H9 (cell line): ENCODE results near the gene GPS1. TPM values are rescaled to one million over a fixed set of nuclear protein-coding genes. Genes with fewer than 3 reads are reported as not detected.

Experiments
- DNase-seq: peaks from one replicate; pipeline ENCODE4 v3.0.0-alpha.2; 2017
- H2AFZ ChIP-seq: one replicate; pipeline ENCODE4 v1.6.1; 2013; ENCODE audit warnings: mild to moderate bottlenecking, low read length, control low read depth, moderate library complexity
- H2AK5ac ChIP-seq: 2 replicates; pipeline ENCODE4 v1.6.1; 2013; ENCODE audit warnings: low read length, control low read depth, mixed read lengths; ENCODE audit not compliant: insufficient read length
- H2BK120ac ChIP-seq: one replicate; pipeline ENCODE4 v1.6.1; 2013; ENCODE audit warnings: low read depth, mild to moderate bottlenecking, low read length, control low read depth, inconsistent platforms; ENCODE audit not compliant: poor library complexity, severe bottlenecking
- H2BK12ac ChIP-seq: 2 replicates; pipeline ENCODE4 v1.6.1; 2013; ENCODE audit warnings: low read length, control low read depth, mixed read lengths, low read depth; ENCODE audit not compliant: insufficient read length
- H2BK15ac ChIP-seq: 2 replicates; pipeline ENCODE4 v1.6.1; 2013; ENCODE audit warnings: low read depth, low read length, control low read depth
- H2BK20ac ChIP-seq: one replicate; pipeline ENCODE4 v1.6.1; 2013; ENCODE audit warnings: low read depth, mild to moderate bottlenecking, low read length, control low read depth, inconsistent platforms; ENCODE audit not compliant: poor library complexity, severe bottlenecking
- H2BK5ac ChIP-seq: 2 replicates; pipeline ENCODE4 v1.6.1; 2013; ENCODE audit warnings: low read length, control low read depth, mixed read lengths; ENCODE audit not compliant: insufficient read length
- H3K14ac ChIP-seq: 2 replicates; pipeline ENCODE4 v1.6.1; 2013; ENCODE audit warnings: low read length, control low read depth; ENCODE audit not compliant: insufficient read depth
- H3K18ac ChIP-seq: 2 replicates; pipeline ENCODE4 v1.6.1; 2013; ENCODE audit warnings: low read depth, mild to moderate bottlenecking, mixed read lengths, low read length, control low read depth; ENCODE audit not compliant: insufficient read length
- H3K23ac ChIP-seq: 2 replicates; pipeline ENCODE4 v1.6.1; 2013; ENCODE audit warnings: low read length, control low read depth, mixed read lengths, low read depth; ENCODE audit not compliant: insufficient read length
- H3K23me2 ChIP-seq: 2 replicates; pipeline ENCODE4 v1.6.1; 2013; ENCODE audit warnings: low read depth, mild to moderate bottlenecking, mixed read lengths, low read length, control low read depth; ENCODE audit not compliant: insufficient read length, poor library complexity, severe bottlenecking
- H3K27ac ChIP-seq: 2 replicates; pipeline ENCODE4 v1.5.1; 2013; ENCODE audit warnings: low read length, control low read depth, mixed read lengths, low read depth; ENCODE audit not compliant: insufficient read length
- H3K27me3 ChIP-seq: 2 replicates; pipeline ENCODE4 v1.6.1; 2013; ENCODE audit warnings: low read length, control low read depth, inconsistent platforms; ENCODE audit not compliant: insufficient read depth
- H3K4ac ChIP-seq: 2 replicates; pipeline ENCODE4 v1.6.1; 2013; ENCODE audit warnings: low read depth, mild to moderate bottlenecking, control low read depth, inconsistent platforms, low read length, moderate library complexity
- H3K4me1 ChIP-seq: 2 replicates; pipeline ENCODE4 v1.6.1; 2013; ENCODE audit warnings: low read length, control low read depth, inconsistent platforms; ENCODE audit not compliant: insufficient read depth
- H3K4me2 ChIP-seq: 2 replicates; pipeline ENCODE4 v1.6.1; 2013; ENCODE audit warnings: low read length, control low read depth, mixed read lengths; ENCODE audit not compliant: insufficient read length, insufficient read depth
- H3K56ac ChIP-seq: 2 replicates; pipeline ENCODE4 v1.6.1; 2013; ENCODE audit warnings: low read depth, mild to moderate bottlenecking, mixed read lengths, low read length, control low read depth; ENCODE audit not compliant: insufficient read length
- H3K79me1 ChIP-seq: 2 replicates; pipeline ENCODE4 v1.6.1; 2013; ENCODE audit warnings: low read depth, mild to moderate bottlenecking, moderate library complexity, low read length, control low read depth, inconsistent platforms; ENCODE audit not compliant: insufficient read depth, poor library complexity, severe bottlenecking
- H3K79me2 ChIP-seq: 2 replicates; pipeline ENCODE4 v1.6.1; 2013; ENCODE audit warnings: low read length, control low read depth, inconsistent platforms; ENCODE audit not compliant: insufficient read depth
- H3K9ac ChIP-seq: 2 replicates; pipeline ENCODE4 v1.6.1; 2013; ENCODE audit warnings: low read length, control low read depth, mixed read lengths; ENCODE audit not compliant: insufficient read length; ENCODE audit errors: extremely low read depth
- H3K9me3 ChIP-seq: one replicate; pipeline ENCODE4 v1.6.1; 2013; ENCODE audit warnings: low read depth, low read length, inconsistent platforms; ENCODE audit not compliant: control insufficient read depth
- H3T11ph ChIP-seq: one replicate; pipeline ENCODE4 v1.6.1; 2013; ENCODE audit warnings: mild to moderate bottlenecking, low read length, control low read depth, inconsistent platforms
- H4K20me1 ChIP-seq: one replicate; pipeline ENCODE4 v1.6.1; 2013; ENCODE audit not compliant: control insufficient read depth, insufficient read length, insufficient read depth
- H4K5ac ChIP-seq: 2 replicates; pipeline ENCODE4 v1.6.1; 2013; ENCODE audit warnings: low read depth, mild to moderate bottlenecking, mixed read lengths, low read length, control low read depth; ENCODE audit not compliant: insufficient read length
- H4K8ac ChIP-seq: replicated peaks from 2 replicates; pipeline ENCODE4 v1.6.1; 2013; ENCODE audit warnings: low read length, control low read depth, mixed read lengths, low read depth; ENCODE audit not compliant: insufficient read length
- H4K91ac ChIP-seq: 2 replicates; pipeline ENCODE4 v1.6.1; 2013; ENCODE audit warnings: low read depth, mild to moderate bottlenecking, moderate library complexity, mixed read lengths, low read length, control low read depth; ENCODE audit not compliant: insufficient read length
- H3K27ac Mint-ChIP-seq, 3 experiments: 2 replicates in 2 of 3; 3 replicates in 1 of 3; pipeline ENCODE4 v1.8.0; 2020 to 2021; ENCODE audit warnings: mixed read lengths in 3 of 3, mild to moderate bottlenecking in 1 of 3, moderate library complexity in 1 of 3
- H3K27me3 Mint-ChIP-seq: 2 replicates; pipeline ENCODE4 v1.8.0; 2021; ENCODE audit warnings: low read depth, mild to moderate bottlenecking, moderate library complexity, mixed read lengths
- H3K36me3 Mint-ChIP-seq, 3 experiments: 2 replicates in 2 of 3; 3 replicates in 1 of 3; pipeline ENCODE4 v1.8.0; 2020 to 2021; ENCODE audit warnings: low read depth in 3 of 3, mixed read lengths in 3 of 3; ENCODE audit not compliant: insufficient read depth in 1 of 3
- H3K4me1 Mint-ChIP-seq, 2 experiments: 2 replicates each; pipeline ENCODE4 v1.8.0; 2020; ENCODE audit warnings: mixed read lengths in 2 of 2
- H3K4me3 Mint-ChIP-seq, 2 experiments: 2 replicates in 1 of 2; 3 replicates in 1 of 2; pipeline ENCODE4 v1.8.0; 2020 to 2021; ENCODE audit warnings: mild to moderate bottlenecking in 2 of 2, mixed read lengths in 2 of 2, moderate library complexity in 1 of 2
- H3K9me3 Mint-ChIP-seq, 2 experiments: 2 replicates in 1 of 2; 3 replicates in 1 of 2; pipeline ENCODE4 v1.8.0; 2020; ENCODE audit warnings: mild to moderate bottlenecking in 2 of 2, mixed read lengths in 2 of 2, moderate library complexity in 1 of 2
- CTCF ChIP-seq: fragments of 200-600 bp; sonication (generic); conservative IDR thresholded peaks from 3 replicates; pipeline ENCODE4 v1.8.0; 2021; ENCODE audit warnings: antibody characterized with exemption, mild to moderate bottlenecking
- WGBS: extraction: QIAGEN DNeasy Blood & Tissue Kit; methylation state at CpG from one replicate; pipeline ENCODE4 v1.1.7; 2013; ENCODE audit warnings: missing lambda C conversion rate, low lambda C conversion rate, mixed read lengths; ENCODE audit not compliant: insufficient read length; ENCODE audit errors: extremely low coverage; 5-methylcytosine and 5-hydroxymethylcytosine counted together
- total RNA-seq: library from RNA; stranded (reverse); gene quantifications from 2 replicates; pipeline ENCODE4 v1.2.1, GENCODE V29; 2021

GPS1 gene
- total RNA-seq, 1 experiment from 2014 or later: 164 TPM

GRCh38 chr17:82072827-82073226, 21.1 kb downstream of the GPS1 start:
- H2AK5ac ChIP-seq: no peak overlapping the region
- H3K79me1 ChIP-seq: no peaks in the 10 kb centered on the region
- H2BK120ac ChIP-seq: no peak overlapping the region
- Mint-ChIP-seq H3K4me1 (no peaks in the 10 kb centered on the region; a peak in 1 of 4 replicates), H3K36me3 (no peaks in the 10 kb centered on the region; a peak in 1 of 7 replicates), H3K9me3 (no peaks in the 10 kb centered on the region), H3K27me3 (peaks cover 40% of the 10 kb centered on the region), H3K27ac (no peak overlapping the region), H3K4me3 (no peak overlapping the region; a peak in 1 of 5 replicates)
- no peak overlapping the region for H4K91ac ChIP-seq
- H3T11ph ChIP-seq: no peak overlapping the region
- no peak overlapping the region for H2BK20ac ChIP-seq
- no peak for TF ChIP-seq CTCF
- H3K79me2 ChIP-seq: no peaks in the 10 kb centered on the region
- H2BK12ac ChIP-seq: no peak overlapping the region
- H2BK5ac ChIP-seq: no peak overlapping the region
- no peaks in the 10 kb centered on the region for H3K9me3 ChIP-seq
- no CpG with 5 or more reads among the region's 6 CpGs for WGBS
- no peak overlapping the region for H4K8ac ChIP-seq
- H3K56ac ChIP-seq: no peak overlapping the region
- H3K18ac ChIP-seq: no peak overlapping the region
- no peak overlapping the region for H3K4me2 ChIP-seq
- H2AFZ ChIP-seq: no peak overlapping the region
- H3K9ac ChIP-seq: no peak overlapping the region
- DNase-seq: no peak
- no peaks in the 10 kb centered on the region for H3K4me1 ChIP-seq
- no peak overlapping the region for H3K14ac ChIP-seq
- no peak overlapping the region for H3K23ac ChIP-seq
- H3K27me3 ChIP-seq: no peaks in the 10 kb centered on the region
- H2BK15ac ChIP-seq: no peak overlapping the region
- no peaks in the 10 kb centered on the region for H3K23me2 ChIP-seq
- no peak overlapping the region for H3K27ac ChIP-seq
- H4K5ac ChIP-seq: no peak overlapping the region
- H4K20me1 ChIP-seq: no peaks in the 10 kb centered on the region
- no peak overlapping the region for H3K4ac ChIP-seq
